ENCODE measurements around the gene RAET1G.
"Not testable (repeated sequence)": the region's sequence is repeated elsewhere in the genome, so short reads cannot be mapped to it uniquely, and the experiment has no call there.

The RAET1G gene

DNA sequence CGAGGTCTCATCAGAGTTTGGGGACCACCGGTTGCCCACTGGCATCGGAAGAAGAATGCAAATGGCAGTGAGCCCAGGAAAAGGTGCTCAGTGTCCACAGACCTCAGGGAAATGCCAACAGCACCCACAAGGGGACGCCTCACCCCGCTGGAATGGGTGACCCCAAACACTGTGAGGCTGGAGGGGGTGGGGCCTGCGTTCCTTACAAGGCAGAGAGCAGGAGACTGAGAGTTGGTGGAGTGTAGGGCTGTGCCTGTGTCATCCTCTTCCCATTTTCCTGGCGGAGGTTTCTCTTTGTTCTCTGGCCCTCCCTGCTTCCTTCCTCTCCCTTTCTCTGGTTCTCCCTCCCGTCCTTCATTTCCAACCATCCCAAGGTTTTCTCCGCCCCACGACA is 31.0 kb upstream of the RAET1G start:
- DNase-seq (ENCODE audit: low spot score) = not testable (repeated sequence)

DNA sequence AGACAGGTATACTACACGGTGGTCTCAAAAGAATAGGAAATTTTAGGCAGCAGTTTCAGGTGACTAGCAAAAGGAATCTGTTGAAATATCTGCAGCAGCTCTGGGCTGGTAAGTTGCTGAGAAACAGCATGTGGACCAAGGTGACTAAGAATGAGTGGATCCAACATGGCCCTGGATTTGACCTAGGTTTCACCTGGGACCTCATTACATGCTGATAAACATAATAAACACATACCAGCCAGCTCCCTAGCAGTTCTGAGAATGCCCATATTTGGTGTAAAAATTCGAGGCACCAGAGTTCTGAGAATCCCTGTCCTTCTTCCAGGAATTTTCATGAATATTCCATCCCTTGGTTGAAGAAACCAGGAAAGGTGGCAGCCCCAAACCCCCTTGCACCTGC is 30.5 kb upstream of the RAET1G start:
- DNase-seq (ENCODE audit: low spot score) = not testable (repeated sequence)

DNA sequence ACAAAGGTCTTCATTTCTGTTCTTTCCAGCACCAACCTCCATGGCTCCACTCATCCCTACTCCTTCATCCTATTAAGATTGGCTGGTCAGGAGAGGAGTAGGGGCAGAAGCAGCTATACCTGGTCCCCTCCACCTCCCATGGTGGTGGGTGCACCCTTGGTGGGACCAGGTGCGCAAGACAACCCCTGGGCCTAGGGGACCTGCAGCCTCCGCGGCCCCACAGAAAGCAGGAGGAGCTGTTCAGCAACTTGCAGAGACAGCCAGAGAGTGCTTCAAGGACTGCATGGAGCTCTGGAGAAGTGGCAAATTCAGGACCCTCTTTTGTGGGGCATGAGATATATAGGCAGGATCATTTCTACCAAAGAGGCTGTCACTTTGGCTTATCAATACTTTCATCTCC is 28.7 kb upstream of the RAET1G start:
- DNase-seq (ENCODE audit: low spot score) = no peak

DNA sequence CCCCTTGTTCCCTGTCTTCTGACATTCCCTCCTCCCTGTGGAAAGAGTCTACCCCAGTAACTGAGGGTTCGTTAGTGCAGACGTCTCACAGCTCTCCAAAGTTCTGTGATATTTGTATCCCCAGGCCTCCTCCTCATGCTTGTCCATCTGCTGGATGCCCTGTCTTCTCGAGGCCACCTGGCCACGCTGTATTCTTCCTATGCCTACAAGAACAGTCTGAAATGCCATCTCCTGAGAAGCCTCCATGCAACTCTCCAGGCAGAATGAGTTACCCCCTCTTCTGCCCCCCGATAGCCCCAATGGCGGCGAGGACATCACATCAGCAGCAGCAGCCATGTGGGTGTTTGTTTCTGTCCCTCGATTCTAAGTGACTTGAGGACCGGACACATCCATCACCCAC is 28.2 kb upstream of the RAET1G start:
- DNase-seq (ENCODE audit: low spot score) = no peak

DNA sequence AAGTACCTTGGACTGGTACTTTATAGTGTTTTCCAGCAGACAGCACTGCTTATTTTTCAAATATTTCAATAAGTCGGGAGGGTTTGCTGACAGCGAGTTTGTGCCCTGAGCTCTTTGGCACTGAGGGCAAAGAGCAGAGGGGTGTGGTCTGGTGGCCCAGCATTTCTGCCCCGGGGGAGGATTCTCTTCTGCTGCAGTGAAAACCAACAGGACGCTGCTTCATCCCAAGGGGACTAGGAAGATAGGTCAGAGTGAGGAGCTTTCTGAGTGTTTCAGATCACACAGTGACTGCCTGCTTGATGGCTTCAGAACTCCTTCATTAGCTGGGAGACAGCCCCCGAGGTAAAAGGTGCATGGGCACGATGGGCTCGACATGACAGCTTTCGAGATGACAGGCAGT is 27.5 kb upstream of the RAET1G start:
- no peak for DNase-seq (ENCODE audit: low spot score)

DNA sequence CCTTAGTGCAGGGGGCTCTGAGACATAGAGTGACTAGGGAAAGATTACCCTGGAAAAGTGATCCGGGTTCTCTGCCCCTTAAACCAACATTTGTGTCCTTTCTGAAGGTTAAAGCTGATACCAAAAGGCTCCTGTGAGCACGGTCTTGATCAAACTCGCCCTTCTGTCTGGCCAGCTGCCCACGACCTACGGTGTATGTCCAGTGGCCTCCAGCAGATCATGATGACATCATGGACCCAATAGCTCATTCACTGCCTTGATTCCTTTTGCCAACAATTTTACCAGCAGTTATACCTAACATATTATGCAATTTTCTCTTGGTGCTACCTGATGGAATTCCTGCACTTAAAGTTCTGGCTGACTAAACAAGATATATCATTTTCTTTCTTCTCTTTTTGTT is 25.7 kb upstream of the RAET1G start:
- DNase-seq (ENCODE audit: low spot score) = no peak

DNA sequence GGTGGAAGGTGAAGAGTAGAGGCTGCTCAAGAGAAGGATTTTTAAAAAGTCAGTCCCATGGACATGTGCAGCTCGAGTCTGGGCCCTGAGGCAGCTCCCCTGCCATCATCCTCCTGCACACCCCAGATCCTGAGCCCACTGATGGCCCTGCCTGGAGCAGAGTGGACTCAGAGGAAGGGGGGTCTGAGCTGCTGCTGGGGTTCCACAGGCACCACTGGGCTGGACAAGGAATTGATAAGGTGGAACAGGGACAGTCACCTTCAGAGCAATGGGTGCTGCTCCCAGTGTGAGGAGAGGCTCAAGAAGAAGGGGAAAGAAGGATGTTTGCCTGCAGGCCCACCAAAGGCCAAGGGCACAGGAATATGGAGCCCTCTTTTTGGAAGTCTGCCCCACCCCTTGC is 25.1 kb upstream of the RAET1G start:
- DNase-seq (ENCODE audit: low spot score) = no peak

DNA sequence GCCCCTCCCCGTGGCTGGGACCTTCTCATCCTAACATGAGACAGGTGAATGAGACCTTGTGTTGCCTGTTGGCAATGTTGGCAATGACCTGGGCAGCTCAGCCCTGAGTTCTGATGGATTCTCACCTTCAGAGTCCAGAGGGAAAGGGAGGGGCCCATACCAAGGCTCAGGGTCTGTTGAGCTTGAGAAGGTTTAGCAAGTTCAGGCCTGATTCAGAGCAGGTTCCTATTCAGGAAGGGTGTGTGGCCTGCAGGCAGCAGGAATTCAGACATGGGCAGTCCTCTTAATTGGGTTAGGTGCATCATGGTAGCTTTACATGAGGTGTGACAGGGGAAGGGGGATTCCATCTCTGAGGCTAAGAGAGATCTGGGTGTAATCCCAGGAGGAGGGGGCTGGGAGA is 24.6 kb upstream of the RAET1G start:
- not testable (repeated sequence) for DNase-seq (ENCODE audit: low spot score)

DNA sequence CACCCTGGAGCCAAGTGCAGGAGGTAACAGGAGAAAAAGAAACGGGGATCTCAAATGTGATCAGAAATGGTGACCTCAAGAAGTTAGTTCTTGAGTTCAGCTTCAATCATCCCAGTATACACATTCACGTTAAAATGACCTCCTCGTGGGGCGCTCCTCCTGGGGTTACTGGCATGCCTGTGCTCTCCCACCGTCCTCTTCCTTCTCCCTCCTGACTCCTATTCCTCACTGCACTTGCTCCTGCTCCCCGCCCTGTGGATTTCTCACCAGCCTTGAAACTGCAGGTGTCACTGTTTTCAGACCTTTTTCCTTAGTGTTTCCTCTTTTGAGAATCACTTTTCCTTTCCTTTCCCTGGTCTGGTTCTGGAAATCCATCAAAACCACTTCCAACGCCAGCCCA is 23.7 kb upstream of the RAET1G start:
- not testable (repeated sequence) for DNase-seq (ENCODE audit: low spot score)

DNA sequence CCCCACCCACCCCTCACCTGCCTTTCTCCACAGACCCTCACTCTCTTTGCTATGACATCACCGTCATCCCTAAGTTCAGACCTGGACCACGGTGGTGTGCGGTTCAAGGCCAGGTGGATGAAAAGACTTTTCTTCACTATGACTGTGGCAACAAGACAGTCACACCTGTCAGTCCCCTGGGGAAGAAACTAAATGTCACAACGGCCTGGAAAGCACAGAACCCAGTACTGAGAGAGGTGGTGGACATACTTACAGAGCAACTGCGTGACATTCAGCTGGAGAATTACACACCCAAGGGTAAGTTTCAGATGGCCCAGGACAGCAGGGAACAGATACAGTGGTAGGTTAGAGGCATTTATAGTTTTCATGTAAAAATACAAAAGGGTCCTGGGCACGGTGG is 22.4 kb upstream of the RAET1G start:
- not testable (repeated sequence) for DNase-seq (ENCODE audit: low spot score)

DNA sequence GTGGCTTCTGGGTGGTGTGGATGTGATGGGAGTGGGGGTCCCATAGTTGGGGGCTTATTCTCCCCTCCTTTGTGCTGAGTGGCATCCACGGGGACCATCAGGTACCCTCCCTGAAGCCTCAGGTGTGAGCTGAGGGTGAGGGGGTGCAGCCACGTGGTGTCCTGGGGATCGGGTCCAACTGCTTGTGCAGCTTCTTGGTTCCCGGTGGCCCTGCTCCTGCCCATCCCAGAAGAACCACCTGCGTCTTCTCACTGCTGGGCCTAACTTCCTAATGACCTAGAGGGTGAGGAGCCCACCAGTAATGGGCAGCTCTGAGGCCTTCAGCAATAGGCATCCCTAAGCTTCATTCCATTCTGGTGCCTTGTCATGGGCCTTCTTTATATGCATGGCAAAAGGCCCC is 20.4 kb upstream of the RAET1G start:
- DNase-seq (ENCODE audit: low spot score) = not testable (repeated sequence)

DNA sequence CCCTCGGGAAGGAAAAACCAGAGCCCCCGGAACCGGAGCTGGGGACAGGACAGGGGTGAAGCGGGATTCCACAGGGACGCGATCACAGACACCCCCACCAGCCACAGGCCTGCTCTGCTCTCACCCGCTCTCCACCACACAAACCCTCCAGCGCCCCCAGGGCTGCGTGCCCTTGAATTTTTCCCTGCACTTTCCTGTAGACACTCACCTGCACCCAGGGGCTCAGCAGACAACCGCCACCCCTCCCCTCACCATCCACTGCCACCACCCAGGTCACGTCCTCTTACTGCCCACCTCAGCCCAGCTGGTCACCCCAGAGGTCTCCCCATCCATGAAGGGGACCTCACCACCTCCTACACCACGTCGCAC is 19.5 kb upstream of the RAET1G start:
- no peak for DNase-seq (ENCODE audit: low spot score)

DNA sequence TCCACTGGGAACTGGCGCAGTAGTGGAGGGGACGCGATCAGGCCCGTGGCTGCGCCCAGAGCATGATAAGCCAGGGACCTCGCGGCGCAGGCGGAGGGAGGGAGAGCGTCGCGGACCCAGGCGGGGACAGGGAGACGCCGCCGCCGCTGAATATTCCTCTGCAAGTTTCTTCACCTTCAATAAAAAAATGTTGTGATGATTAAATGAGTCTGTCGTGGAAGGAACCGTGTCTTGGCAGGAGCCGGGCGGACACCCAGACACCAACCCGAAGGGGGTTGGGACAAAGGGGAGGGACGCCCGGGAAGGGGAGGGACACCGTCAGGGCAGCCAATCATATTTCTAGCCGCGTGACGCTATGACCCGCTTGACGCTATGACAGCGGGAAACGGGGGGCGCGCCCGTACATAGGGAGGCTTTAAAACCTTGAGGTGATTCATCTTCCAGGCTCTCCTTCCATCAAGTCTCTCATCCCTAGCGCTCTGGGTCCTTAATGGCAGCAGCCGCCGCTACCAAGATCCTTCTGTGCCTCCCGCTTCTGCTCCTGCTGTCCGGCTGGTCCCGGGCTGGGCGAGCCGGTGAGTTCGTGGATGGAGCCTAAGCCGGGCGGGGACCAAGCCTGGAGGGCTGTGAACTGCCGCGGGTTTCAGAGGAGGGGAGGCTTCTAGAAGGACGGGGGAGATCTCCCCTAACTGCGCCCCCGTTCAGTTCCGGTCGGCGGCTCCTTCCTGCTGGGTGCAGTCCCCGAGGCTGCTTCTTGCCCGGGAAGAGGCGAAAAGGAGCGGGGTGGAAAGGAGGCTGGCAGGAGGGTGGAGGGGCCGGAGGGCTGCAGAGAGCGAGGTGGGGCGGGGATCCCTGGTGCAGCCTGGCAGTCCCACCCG is 18.9 kb upstream of the RAET1G start, which contains the start of gene ULBP2:
Gene ULBP2 (plus strand): TSS at position 432 of the 878 bp plus-strand sequence. CDS start 59 bp downstream, at position 491.
- DNase-seq (ENCODE audit: low spot score) = peak; percentile 71

DNA sequence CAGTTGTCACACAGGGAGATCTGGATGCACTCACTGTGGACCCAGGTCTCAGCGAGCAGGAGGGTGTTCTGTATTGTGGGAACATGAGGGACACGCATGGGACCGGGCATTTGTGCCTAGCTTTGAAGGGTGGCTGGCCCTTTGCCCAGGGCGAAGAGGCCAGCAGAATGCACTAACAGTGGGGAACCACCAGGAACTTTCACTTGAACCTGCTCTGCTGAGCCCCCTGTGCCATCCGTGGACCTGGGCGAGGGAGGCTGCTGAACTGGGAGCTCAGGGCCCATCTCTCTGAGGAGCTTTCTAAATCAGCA is 17.7 kb upstream of the RAET1G start:
- DNase-seq (ENCODE audit: low spot score) = no peak

DNA sequence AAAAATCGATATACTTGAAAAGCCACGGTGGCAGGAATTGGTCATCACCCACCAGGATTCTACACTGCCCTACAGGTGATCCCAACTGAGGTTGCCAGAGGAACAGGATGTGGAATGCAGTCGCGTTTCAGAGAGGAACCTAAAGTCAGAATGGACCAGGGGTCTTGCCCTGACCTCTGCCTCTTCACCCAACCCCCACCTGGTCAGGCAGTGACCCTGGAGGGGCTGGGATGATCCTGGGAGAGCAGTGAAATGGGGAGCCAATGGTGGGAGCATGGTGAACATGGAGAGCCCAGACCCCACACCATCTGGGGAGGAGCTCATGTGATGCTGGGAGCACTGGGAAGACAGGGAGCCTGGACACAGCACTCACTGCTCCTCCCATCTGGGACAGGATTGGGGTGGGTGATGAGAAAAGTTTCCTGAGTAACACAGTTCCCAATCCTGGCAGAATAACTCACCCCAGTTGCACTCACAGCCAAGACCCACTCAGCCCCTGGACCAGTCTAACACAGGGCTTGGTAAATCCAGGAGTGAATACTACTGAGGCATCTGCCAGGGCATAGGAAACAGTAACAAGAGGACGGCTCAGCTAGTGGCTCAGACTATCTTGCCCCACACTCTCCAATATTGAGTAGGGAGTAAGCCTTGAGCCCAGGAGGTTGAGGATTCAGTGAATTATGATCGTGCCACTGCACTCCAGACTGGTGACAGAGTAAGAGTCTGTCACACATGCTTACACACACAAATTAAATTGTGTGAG is 17.2 kb upstream of the RAET1G start:
- no peak for DNase-seq (ENCODE audit: low spot score)

DNA sequence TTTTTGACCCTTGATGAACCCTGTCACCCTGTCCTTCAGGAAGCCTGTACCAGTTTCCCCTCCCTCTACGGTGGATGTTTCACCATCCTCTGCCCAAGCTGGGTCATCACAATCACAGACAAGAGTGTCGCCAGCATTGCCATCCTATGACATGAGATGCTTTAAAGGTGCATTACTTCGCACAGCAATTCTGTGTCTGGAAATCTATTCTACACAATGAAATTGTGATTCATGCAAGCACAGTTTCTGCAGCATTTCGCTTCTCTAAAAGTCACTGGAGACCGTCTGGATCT is 16.4 kb upstream of the RAET1G start:
- DNase-seq (ENCODE audit: low spot score) = no peak

DNA sequence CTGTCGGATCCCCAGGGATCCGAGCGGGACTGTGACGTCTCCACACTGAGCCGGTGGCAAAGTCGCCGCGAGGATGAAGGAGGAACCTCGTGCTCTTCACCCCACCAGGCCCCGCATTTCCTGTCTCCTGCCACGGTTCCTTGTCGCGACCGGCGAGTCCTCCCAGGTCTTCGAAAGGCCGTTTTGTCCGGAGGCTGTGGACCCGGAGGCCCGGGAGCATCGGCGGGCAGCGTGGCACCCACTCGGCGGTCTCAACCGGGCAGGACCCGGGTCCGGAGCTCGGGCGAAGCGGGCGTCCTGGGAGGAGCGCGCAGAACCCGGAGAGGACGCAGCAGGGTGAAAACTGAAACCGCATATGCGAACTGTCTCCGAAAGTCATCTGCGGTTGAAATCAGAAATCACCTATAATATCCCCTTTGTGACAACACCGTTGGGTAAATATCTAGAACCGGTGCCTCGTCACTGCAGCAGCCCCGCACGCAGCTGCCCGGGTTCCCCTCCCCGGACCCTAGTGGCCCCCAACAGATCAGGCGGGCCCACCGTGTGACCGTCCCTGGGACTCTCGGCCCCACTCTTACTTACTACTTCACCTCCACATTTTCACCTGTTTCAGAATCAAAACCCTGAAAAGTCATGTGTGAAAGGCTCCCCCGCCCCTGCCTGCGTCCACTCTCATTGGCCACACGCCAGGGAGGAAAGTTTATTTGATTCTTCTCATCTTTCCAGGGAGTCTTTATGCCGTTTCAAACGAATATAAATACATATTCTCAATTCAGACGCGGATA is 15.8 kb upstream of the RAET1G start:
- no peak for DNase-seq (ENCODE audit: low spot score)

DNA sequence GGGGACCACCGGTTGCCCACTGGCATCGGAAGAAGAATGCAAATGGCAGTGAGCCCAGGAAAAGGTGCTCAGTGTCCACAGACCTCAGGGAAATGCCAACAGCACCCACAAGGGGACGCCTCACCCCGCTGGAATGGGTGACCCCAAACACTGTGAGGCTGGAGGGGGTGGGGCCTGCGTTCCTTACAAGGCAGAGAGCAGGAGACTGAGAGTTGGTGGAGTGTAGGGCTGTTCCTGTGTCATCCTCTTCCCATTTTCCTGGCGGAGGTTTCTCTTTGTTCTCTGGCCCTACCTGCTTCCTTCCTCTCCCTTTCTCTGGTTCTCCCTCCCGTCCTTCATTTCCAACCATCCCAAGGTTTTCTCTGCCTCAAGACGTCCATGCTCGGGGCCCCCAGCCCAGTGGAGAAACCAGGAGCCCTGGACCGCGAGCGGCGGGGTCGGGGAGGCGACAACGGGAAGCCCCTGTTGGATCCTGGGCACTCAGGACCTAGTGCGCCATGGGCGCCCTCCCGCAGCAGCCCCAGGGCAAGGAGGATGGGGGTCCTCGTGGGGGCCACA is 15.2 kb upstream of the RAET1G start:
- not testable (repeated sequence) for DNase-seq (ENCODE audit: low spot score)

DNA sequence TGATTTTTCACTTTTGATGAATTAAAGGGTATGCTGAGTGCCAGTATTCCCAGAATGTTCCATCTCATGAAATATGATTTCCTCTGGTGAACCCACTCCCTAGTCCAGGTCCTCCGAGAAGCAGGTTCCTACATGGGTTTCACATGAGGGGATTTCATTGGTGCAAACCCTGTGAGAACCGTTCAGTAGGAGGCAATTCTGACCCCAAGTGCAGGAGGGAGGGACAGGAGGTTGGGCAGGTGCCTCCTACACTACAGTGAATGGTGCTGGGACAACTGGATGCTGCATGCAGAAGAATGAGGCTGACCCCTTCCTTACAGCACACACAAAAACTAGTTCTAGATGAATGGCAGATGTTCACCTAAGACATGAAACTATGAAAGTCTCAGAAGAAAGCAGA is 13.8 kb upstream of the RAET1G start:
- DNase-seq (ENCODE audit: low spot score) = no peak

DNA sequence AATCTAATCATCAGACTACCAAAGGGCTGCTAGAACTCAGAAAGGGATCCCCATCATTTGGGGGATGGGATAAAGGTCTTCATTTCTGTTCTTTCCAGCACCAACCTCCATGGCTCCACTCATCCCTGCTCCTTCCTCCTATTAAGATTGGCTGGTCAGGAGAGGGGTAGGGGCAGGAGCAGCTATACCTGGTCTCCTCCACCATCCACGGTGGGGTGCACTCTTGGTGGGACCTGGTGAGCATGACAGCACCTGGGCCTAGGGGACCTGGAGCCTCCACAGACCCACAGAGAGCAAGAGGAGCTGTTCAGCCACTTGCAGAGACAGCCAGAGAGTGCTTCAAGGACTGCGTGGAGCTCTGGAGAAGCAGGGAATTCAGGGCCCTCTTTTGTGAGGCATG is 12.7 kb upstream of the RAET1G start:
- DNase-seq (ENCODE audit: low spot score) = no peak

DNA sequence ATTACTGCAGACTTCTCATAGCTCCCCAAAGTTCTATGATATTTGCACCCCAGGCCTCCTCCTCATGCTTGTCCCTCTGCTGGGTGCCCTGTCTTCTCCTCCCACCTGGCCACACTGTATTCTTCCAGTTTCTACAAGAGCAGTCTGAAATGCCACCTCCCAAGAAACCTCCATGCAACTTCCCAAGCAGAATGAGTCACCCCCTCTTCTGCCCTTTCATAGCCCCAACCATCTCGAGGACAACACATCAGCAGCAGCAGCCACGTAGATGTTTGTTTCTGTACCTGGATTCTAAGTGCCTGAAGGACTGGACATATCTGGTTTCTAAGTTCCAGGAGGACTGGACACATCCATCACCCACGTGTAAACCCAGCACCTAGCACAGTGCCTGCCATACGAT is 12.3 kb upstream of the RAET1G start:
- no peak for DNase-seq (ENCODE audit: low spot score)

Data from putamen (tissue), 1 donor.